Adipocyte (in vitro differentiated cells): Measurements from ENCODE around the gene HOXC9.

ENCODE experiments used
- DNase-seq: peaks from one replicate; pipeline ENCODE4 v3.0.0-alpha.2; 2015; ENCODE audit warnings: low read depth
- H3K27me3 ChIP-seq: replicated peaks from 2 replicates; pipeline ENCODE4 v1.7.0; 2013; ENCODE audit warnings: mild to moderate bottlenecking, low read length, moderate library complexity; ENCODE audit not compliant: control insufficient read depth, insufficient read depth
- H3K36me3 ChIP-seq: 2 replicates; pipeline ENCODE4 v1.7.0; 2013; ENCODE audit warnings: low read length, mild to moderate bottlenecking, moderate library complexity; ENCODE audit not compliant: control insufficient read depth, insufficient read depth, severe bottlenecking
- H3K4me1 ChIP-seq: 2 replicates; pipeline ENCODE4 v1.7.0; 2013; ENCODE audit warnings: mild to moderate bottlenecking, low read length, moderate library complexity; ENCODE audit not compliant: control insufficient read depth, insufficient read depth
- H3K4me3 ChIP-seq: 2 replicates; pipeline ENCODE4 v1.7.0; 2013; ENCODE audit warnings: mild to moderate bottlenecking, low read length, moderate library complexity
- H3K9ac ChIP-seq: 2 replicates; pipeline ENCODE4 v1.7.0; 2013; ENCODE audit warnings: mild to moderate bottlenecking, low read length, moderate library complexity
- H3K9me3 ChIP-seq: 2 replicates; pipeline ENCODE4 v1.7.0; 2013; ENCODE audit warnings: mild to moderate bottlenecking, low read length, moderate library complexity; ENCODE audit not compliant: control insufficient read depth

Gene HOXC9

GRCh38 chr12:53978477-53979356, 21.2 kb upstream of the HOXC9 start:
- DNase-seq, result no peak
- peaks cover 8% of the 10 kb centered on the region for H3K27me3 ChIP-seq
- no peaks in the 10 kb centered on the region for H3K9me3 ChIP-seq
- peaks cover 3% of the 10 kb centered on the region for H3K4me1 ChIP-seq
- H3K4me3 ChIP-seq, result no peak overlapping the region
- no peak overlapping the region for H3K9ac ChIP-seq
- H3K36me3 ChIP-seq, result no peaks in the 10 kb centered on the region

GRCh38 chr12:53980104-53980801, 19.7 kb upstream of the HOXC9 start:
- H3K4me3 ChIP-seq, result peak overlapping the region; percentile 37
- H3K36me3 ChIP-seq, result no peaks in the 10 kb centered on the region
- H3K27me3 ChIP-seq, result peaks cover 8% of the 10 kb centered on the region

DNA sequence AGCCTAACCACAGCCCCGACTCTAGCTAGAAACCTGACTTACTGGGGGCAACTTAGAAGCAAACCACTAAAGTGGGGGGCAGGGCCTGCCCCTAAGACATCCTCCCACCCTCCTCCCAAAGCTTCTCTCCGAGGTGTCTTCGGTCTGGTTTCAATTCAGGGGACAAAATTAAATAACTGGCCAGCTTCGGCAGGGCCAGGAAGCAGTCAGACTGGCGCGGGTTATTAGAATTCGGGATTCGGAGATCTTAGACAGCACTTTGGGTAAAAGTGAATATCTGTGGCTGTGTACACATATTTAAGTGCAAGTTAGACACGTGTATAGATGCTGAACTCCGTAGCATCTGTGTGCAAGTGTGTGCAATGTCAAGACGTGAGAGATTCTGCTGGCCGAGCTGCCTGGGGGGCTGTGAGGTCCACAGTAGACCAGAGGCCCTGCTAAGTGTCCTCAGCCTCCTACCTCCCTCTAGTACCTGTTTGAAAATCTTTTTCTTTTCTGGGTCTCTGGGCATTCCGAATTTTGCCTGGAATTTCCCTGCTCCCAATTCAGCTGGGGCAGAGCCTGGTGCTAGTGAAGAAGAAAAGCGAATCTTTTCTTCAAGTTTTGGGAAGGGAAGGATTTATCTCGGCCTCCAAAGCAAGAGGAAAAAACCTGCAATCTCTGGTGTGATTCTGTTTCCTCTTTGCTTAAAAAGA, 19.0 kb upstream of the HOXC9 start:
- DNase-seq, result no peak
- Histone ChIP-seq H3K36me3 (no peaks in the 10 kb centered on the region), H3K9ac (peak overlapping the region; percentile 74), H3K4me1 (no peaks in the 10 kb centered on the region), H3K4me3 (peak overlapping the region; percentile 37), H3K9me3 (no peaks in the 10 kb centered on the region), H3K27me3 (peaks cover 8% of the 10 kb centered on the region)

More at GRCh38 chr12:53980104-53980801, 19.7 kb upstream of the HOXC9 start:
- Histone ChIP-seq H3K4me1 (peaks cover 3% of the 10 kb centered on the region), H3K9ac (peak overlapping the region; percentile 74), H3K9me3 (no peaks in the 10 kb centered on the region)
- no peak for DNase-seq

- Histone ChIP-seq H3K9me3 (no peaks in the 10 kb centered on the region), H3K4me1 (peaks cover under 1% of the 10 kb centered on the region), H3K4me3 (peak overlapping the region; percentile 52), H3K9ac (peak overlapping the region; percentile 74), H3K27me3 (peaks cover 7% of the 10 kb centered on the region), H3K36me3 (no peaks in the 10 kb centered on the region)
- no peak for DNase-seq
These were observed 18.1 kb upstream of the HOXC9 start for GRCh38 chr12:53981634-53982565.

- Histone ChIP-seq H3K36me3 (no peaks in the 10 kb centered on the region), H3K9ac (peak overlapping the region; percentile 74), H3K9me3 (no peaks in the 10 kb centered on the region), H3K27me3 (no peaks in the 10 kb centered on the region), H3K4me1 (peaks cover 11% of the 10 kb centered on the region), H3K4me3 (peak overlapping the region; percentile 52)
- no peak for DNase-seq
These were observed 17.1 kb upstream of the HOXC9 start for GRCh38 chr12:53982648-53983567.

GRCh38 chr12:53983568-53983949, 16.4 kb upstream of the HOXC9 start:
- peaks cover 17% of the 10 kb centered on the region for H3K4me1 ChIP-seq
- no peaks in the 10 kb centered on the region for H3K9me3 ChIP-seq
- peak overlapping the region; percentile 74 for H3K9ac ChIP-seq
- no peaks in the 10 kb centered on the region for H3K27me3 ChIP-seq
- DNase-seq, result no peak
- no peaks in the 10 kb centered on the region for H3K36me3 ChIP-seq
- H3K4me3 ChIP-seq, result peak overlapping the region; percentile 21

DNA sequence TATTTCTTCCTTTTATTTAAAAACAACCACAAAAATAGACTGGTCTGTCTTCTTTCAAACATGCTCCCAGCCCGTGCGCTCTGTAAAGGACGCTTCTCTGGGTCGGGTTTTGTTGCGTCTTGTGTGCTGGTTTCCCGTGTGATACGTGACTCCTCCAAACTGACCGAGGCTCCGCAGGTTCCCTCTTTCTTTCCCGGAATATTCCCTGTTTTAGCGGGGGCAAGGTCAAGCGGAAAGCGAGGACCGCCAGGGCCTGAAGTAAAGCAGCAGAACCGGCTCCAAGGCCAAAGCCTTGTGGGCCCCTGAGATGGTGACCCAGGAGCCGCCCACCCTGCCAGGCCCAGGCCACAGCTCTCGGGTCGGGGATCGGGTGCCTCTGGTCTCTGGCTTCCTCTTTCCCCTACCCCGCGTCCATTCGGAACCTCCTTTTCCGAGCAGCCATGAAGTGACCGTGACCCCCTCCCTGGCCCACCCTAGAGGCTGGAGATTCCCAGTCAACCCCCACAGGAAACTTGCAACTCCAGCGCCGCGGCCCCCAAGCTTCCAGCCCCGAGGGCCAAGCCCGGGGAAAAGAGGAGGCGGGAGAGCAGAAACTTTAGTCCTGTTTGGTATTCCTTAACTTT, 15.9 kb upstream of the HOXC9 start:
- Histone ChIP-seq H3K27me3 (no peaks in the 10 kb centered on the region), H3K9me3 (no peaks in the 10 kb centered on the region), H3K36me3 (no peaks in the 10 kb centered on the region), H3K4me1 (peaks cover 22% of the 10 kb centered on the region), H3K9ac (peak overlapping the region; percentile 74), H3K4me3 (peak overlapping the region; percentile 21)
- DNase-seq, result no peak

DNA sequence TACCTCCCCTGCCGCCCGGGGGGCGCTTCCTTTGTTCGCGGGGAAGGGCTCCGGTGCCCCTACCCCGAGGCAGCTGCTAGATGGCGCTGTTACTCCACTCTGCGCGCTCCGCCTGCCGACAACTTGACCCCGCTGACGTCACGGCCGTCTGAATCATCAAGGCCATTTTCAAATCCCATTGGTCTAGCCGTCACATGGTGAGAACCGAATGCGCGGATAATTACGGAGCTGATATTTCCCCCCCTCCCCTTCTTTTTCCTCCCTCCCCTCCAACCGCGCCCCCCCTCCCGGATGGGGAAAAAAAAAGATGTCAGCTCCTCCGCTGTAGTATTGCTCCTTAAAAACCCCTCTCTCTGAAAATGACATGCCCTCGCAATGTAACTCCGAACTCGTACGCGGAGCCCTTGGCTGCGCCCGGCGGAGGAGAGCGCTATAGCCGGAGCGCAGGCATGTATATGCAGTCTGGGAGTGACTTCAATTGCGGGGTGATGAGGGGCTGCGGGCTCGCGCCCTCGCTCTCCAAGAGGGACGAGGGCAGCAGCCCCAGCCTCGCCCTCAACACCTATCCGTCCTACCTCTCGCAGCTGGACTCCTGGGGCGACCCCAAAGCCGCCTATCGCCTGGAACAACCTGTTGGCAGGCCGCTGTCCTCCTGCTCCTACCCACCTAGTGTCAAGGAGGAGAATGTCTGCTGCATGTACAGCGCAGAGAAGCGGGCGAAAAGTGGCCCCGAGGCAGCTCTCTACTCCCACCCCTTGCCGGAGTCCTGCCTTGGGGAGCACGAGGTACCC, 14.9 kb upstream of the HOXC9 start, which contains the start of gene HOXC10:
Gene HOXC10, plus strand, starts transcription at position 246 of the 791 bp plus-strand sequence. Its CDS starts 114 bp downstream, at position 360.
- Histone ChIP-seq H3K4me3 (peak within 1 kb of the TSS; percentile 92), H3K4me1 (peaks cover 29% of the 10 kb centered on the region), H3K9ac (peak within 1 kb of the TSS; percentile 96), H3K27me3 (no peaks in the 10 kb centered on the region), H3K9me3 (no peaks in the 10 kb centered on the region), H3K36me3 (no peaks in the 10 kb centered on the region)
- peak; percentile 48 for DNase-seq

- no peak for DNase-seq
- no peaks in the 10 kb centered on the region for H3K9me3 ChIP-seq
- peak overlapping the region; percentile 92 for H3K4me3 ChIP-seq
- H3K9ac ChIP-seq, result peak overlapping the region; percentile 96
- peaks cover 34% of the 10 kb centered on the region for H3K4me1 ChIP-seq
- no peaks in the 10 kb centered on the region for H3K27me3 ChIP-seq
- H3K36me3 ChIP-seq, result no peaks in the 10 kb centered on the region
These were observed 14.3 kb upstream of the HOXC9 start for GRCh38 chr12:53985692-53985993.
